22Rv1 (cell line): ENCODE data around the gene HADH.

Experiments
- ZFX ChIP-seq: fragments of 450-650 bp; IDR thresholded peaks from 2 replicates; pipeline ENCODE4 v1.6.1; 2017; ENCODE audit warnings: antibody characterized with exemption, borderline replicate concordance
- TF ChIP-seq, protein P1 (sequence below): fragments of 450-650 bp; IDR thresholded peaks from 2 replicates; pipeline ENCODE4 v1.5.1; 2017; ENCODE audit warnings: mild to moderate bottlenecking

GRCh38 chr4:107993969-107994368 is 4.3 kb downstream of the HADH start:
- TF ChIP-seq, protein P1, sequence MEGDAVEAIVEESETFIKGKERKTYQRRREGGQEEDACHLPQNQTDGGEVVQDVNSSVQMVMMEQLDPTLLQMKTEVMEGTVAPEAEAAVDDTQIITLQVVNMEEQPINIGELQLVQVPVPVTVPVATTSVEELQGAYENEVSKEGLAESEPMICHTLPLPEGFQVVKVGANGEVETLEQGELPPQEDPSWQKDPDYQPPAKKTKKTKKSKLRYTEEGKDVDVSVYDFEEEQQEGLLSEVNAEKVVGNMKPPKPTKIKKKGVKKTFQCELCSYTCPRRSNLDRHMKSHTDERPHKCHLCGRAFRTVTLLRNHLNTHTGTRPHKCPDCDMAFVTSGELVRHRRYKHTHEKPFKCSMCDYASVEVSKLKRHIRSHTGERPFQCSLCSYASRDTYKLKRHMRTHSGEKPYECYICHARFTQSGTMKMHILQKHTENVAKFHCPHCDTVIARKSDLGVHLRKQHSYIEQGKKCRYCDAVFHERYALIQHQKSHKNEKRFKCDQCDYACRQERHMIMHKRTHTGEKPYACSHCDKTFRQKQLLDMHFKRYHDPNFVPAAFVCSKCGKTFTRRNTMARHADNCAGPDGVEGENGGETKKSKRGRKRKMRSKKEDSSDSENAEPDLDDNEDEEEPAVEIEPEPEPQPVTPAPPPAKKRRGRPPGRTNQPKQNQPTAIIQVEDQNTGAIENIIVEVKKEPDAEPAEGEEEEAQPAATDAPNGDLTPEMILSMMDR, result no peak
- no peak for TF ChIP-seq ZFX
